Measurements from ENCODE around the gene INMT.
A peak's percentile ranks its signal among the peaks of the same experiment; 100 is the strongest.

INMT gene

DNA sequence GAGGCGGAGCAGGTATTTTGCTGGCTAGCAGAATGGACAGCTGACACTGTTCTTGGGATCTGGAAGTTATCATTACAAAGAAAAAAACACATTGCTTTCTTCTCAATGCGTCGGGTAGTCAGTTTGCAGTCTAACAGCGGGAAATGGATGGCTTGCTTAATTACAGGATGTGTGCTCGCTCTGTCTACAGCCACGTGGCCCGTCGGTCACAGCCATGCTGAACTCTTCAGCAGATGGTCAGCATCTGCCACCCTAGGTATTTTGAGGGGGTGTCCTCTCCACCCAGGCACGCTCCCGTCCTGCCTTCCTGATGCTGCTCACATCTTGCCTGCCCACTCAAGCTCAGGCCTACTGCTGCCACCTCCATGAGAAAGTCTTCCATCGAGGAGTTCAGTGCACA, 20.4 kb upstream of the INMT start:
- in situ Hi-C loops (cut with HindIII; ENCODE audit: low pct_unique_long_range_greater_than_20kb, low sequenced_read_pairs): no loop called here
- no peak for DNase-seq (ENCODE audit: low read depth in 1 of 2, low spot score in 1 of 2)

DNA sequence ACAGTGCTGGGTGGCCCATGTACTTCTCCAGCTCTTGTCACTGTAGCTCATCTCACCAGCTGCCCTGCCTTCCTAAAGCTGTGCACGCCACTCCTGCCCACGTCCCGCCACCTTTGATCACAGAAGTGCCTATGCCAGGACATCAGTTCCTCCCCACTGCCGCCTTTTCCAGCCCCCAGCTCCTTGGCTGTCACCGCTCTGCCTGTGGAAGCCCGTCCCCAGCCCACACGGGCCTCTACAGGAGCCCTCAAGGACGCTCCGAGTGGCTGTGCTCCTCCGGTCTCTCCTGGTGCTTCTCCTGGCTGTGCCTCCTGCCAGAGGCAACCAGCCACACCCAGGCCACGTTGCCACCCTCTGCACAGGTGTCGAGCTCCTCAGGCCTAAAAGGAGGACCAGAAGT, 19.3 kb upstream of the INMT start:
- no peak for TF ChIP-seq JUND (IDR thresholded peaks at IDR 0.05; ENCODE audit: low read depth)
- in situ Hi-C loops (cut with HindIII; ENCODE audit: low pct_unique_long_range_greater_than_20kb, low sequenced_read_pairs): no loop called here
- no peak for DNase-seq (ENCODE audit: low read depth in 1 of 2, low spot score in 1 of 2)

More for the DNA sequence above, 20.4 kb upstream of the INMT start:
- TF ChIP-seq JUND (IDR thresholded peaks at IDR 0.05; ENCODE audit: low read depth): no peak

DNA sequence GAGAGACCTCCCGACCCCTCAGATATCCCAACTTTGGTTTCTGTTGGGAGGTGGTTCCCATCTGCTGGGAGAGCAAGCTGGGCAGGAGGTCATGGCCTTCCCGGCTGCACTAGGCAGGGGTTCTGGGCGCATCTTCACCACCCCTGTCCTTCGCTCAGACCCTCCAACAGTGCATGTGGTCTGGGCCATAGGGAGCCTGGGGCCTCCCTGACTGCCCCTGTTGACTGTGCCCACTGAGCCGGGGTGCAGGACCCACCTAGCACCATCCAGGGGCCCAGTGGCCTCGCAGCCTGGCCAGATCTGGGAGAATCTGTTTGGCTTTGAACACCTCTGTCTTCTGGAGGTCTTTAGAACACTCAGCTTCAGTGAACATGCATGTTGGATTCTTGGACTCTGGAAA, 18.7 kb upstream of the INMT start:
- TF ChIP-seq JUND (IDR thresholded peaks at IDR 0.05; ENCODE audit: low read depth): no peak
- in situ Hi-C loops (cut with HindIII; ENCODE audit: low pct_unique_long_range_greater_than_20kb, low sequenced_read_pairs): no loop called here
- DNase-seq (ENCODE audit: low read depth in 1 of 2, low spot score in 1 of 2): no peak

DNA sequence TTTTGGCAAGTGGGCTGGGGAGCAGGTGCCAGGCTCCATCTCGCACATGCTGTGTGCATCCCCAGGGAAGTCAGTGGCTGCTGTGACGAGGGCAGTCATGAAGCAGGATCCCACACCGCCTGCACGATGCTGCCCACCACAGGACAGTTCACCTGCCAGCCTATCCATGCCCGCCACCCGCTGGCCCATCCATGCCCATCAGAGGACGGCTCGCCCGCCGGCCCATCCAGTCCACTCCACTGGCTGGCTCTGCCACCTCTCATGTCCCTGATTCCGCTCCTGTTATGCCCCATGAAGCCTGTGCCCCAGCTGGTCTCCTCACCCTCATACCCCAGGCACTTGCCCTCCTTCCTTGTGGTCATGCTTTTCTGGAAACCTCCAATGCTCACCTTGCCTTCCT, 18.2 kb upstream of the INMT start:
- in situ Hi-C loops (cut with HindIII; ENCODE audit: low pct_unique_long_range_greater_than_20kb, low sequenced_read_pairs): no loop called here
- TF ChIP-seq JUND (IDR thresholded peaks at IDR 0.05; ENCODE audit: low read depth): no peak
- DNase-seq (ENCODE audit: low read depth in 1 of 2, low spot score in 1 of 2): no peak

DNA sequence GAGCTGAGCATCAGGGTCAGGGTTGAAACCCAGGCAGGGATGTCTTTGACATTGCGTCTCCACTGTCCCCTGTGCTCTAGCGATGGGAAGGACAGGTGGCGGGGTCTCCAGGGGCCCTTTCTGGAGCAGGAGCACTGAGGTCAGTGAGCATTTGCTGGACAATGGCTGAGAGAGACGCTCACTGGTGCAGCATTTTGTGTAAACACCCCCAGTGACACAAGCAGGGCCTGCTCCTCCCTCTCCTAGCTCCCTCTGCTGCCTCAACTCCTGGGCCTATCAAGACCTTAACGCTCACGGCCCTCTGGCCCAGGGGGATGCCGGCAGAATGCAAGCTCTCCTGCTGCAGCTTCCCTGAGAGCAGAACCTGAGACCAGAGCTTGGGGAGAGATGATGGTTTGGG, 17.4 kb upstream of the INMT start:
- no peak for DNase-seq (ENCODE audit: low read depth in 1 of 2, low spot score in 1 of 2)
- in situ Hi-C loops (cut with HindIII; ENCODE audit: low pct_unique_long_range_greater_than_20kb, low sequenced_read_pairs): no loop called here
- no peak for TF ChIP-seq JUND (IDR thresholded peaks at IDR 0.05; ENCODE audit: low read depth)

DNA sequence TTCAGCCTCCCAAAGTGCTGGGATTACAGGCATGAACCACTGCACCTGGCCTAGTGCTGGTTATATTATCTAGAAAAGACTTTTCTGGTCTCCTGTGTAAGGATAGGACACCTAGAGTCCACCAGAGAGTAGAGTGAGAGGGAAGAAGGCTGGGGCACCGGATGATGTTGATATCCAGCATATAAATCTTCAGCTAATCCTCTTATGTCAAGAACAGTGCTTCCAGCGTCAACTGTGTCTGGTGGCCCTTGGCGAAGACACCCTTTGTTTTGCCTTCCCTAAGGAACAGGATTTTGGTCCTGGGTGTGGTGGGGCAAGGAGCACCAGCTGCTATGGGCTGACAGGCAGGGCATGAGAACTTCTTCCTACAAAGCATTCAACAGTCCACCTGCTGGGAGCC, 16.3 kb upstream of the INMT start:
- no peak for TF ChIP-seq JUND (IDR thresholded peaks at IDR 0.05; ENCODE audit: low read depth)
- DNase-seq (ENCODE audit: low read depth in 1 of 2, low spot score in 1 of 2): no peak
- in situ Hi-C loops (cut with HindIII; ENCODE audit: low pct_unique_long_range_greater_than_20kb, low sequenced_read_pairs): no loop called here

DNA sequence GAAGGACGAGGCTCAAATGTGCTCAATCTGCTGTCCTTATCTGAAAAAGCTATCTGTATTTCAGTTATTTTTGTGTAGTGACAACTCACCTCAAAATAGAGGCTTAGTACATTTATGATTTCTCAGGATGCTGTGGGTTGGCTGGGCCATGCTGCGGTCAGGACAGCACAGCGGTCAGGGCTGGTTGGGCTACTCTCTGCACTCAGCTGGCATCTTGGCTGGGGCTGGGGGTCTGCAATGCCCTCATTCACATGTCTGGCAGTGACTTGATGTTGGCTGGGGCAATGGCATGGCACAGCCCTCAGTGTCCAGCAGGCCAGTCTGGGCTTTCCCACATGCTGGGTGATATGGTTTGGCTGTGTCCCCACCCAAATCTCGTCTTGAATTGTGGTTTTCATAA, 15.6 kb upstream of the INMT start:
- in situ Hi-C loops (cut with HindIII; ENCODE audit: low pct_unique_long_range_greater_than_20kb, low sequenced_read_pairs): no loop called here
- no peak for DNase-seq (ENCODE audit: low read depth in 1 of 2, low spot score in 1 of 2)

DNA sequence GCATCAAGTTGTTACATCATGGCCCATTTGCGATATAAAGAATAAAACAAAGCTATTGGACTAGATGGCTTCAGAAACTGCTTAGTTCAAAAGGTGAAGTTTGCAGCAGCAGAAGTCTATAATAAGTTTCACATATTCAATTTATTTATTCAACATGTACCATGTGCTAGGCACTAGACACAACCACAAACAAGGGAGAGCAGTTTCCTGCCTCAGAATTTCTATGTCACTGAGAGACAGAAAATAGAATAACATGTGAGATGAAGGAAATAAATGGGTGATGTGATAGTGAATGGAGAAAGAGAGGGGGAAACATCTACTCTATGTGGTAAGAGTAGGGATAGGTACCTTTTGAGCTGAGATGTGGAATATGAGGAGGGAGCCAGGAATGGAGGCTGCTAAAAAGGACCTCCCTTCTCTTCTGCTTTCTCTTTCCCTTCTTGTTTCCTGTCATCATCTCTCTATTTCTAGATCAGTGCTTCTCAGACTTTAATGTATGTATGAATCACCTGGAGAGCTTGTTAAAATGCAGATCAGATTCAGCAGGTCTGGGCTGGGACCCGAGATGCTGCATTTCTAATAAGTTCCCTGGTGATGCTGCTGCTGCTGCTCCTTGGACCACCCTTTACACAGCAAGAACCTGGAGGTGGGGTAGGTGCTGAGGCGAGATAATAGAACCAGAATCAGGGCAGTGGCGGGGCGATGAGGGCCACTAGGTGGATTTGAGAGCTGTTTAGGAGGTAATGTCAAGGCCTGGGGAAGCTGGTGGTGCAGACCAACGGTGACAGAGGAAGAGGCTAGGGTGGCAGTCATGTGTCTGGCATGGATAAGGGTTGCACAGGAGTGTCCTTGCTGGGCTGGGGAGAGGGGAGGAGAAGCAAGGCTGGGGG, 13.7 kb upstream of the INMT start:
- DNase-seq (ENCODE audit: low read depth in 1 of 2, low spot score in 1 of 2): no peak
- in situ Hi-C loops (cut with HindIII; ENCODE audit: low pct_unique_long_range_greater_than_20kb, low sequenced_read_pairs): no loop called here
- TF ChIP-seq JUND (IDR thresholded peaks at IDR 0.05; ENCODE audit: low read depth): no peak

More for the DNA sequence above, 15.6 kb upstream of the INMT start:
- no peak for TF ChIP-seq JUND (IDR thresholded peaks at IDR 0.05; ENCODE audit: low read depth)

DNA sequence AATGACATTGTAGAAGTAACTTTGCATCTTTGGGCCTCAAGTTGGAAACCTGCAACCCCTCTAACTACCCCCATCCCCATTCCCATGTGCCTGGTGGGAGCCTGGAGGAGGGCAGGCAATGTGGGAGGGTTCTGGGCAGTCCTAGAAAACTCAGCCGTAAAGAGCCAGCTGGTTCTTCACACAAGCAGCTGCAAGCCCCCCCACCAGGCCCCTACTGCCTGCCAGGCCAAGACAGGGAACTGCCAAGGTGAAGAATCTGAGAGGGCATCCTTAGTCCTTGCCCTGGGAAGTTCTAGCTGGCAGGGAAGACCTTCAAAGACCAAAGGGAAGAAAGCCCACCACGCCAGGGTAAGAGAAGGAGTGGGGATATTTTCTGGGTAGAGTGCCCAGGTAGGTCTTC, 12.2 kb upstream of the INMT start:
- in situ Hi-C loops (cut with HindIII; ENCODE audit: low pct_unique_long_range_greater_than_20kb, low sequenced_read_pairs): no loop called here
- TF ChIP-seq JUND (IDR thresholded peaks at IDR 0.05; ENCODE audit: low read depth): no peak
- no peak for DNase-seq (ENCODE audit: low read depth in 1 of 2, low spot score in 1 of 2)

DNA sequence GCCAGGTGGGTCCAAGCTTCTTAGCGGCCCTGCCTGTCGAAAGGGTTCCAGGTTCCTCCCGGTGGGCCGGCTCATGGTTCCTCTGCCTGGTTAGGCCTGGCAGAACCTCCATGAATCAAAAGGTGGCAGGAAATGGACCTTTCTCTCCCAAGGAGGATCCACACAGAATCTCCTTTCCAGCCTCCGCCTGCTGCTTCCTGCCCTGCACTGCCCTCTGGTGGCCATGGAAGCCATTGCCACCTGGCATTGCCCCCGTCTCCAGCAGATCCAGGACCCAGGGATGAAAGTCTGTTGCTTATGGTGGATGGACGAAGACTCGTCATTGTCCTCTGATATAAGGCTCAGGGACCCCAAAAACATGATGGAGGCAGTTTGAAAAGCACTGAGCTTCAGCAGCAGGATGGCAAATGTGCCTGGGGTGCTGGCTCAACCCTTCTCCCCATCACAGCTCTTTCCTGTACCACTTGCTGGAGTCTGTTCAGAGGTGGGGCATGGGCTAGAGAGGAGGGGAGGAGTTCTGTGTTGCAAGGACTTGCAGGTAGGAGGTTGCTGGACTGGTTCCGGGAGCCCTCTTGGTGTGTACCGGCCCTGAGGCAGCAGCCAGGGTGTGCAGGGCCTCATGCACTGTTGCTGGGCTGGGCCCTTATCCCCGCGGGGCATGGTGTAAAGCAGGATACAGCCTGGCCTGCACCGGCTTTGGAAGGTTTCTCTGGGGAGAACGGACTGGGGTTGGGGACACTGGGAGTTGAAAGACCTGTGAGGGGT, 11.3 kb upstream of the INMT start:
- no peak for TF ChIP-seq JUND (IDR thresholded peaks at IDR 0.05; ENCODE audit: low read depth)
- in situ Hi-C loops (cut with HindIII; ENCODE audit: low pct_unique_long_range_greater_than_20kb, low sequenced_read_pairs): no loop called here
- DNase-seq (ENCODE audit: low read depth in 1 of 2, low spot score in 1 of 2): peak; percentile 84 to 95

DNA sequence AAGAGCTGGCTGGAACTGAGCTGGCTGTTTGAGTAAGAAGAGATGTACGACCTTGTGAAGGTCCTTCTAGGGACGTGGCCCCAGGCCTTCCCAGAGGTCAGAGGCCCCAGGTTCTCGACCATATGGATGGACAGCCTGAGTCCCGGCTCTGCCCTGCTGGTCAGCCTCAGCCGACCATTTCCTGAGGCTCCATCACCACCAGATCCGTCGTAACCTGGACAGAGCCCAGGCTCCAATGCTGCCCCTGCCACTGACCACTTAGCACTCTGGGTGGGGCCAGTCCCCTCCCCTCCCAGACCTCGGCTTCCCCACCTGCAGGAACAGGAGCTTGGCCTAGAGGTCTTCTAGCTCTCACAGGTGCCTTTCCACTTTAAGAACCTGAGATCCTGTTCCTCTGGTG, 10.6 kb upstream of the INMT start:
- no peak for TF ChIP-seq JUND (IDR thresholded peaks at IDR 0.05; ENCODE audit: low read depth)
- in situ Hi-C loops (cut with HindIII; ENCODE audit: low pct_unique_long_range_greater_than_20kb, low sequenced_read_pairs): no loop called here
- no peak for DNase-seq (ENCODE audit: low read depth in 1 of 2, low spot score in 1 of 2)

DNA sequence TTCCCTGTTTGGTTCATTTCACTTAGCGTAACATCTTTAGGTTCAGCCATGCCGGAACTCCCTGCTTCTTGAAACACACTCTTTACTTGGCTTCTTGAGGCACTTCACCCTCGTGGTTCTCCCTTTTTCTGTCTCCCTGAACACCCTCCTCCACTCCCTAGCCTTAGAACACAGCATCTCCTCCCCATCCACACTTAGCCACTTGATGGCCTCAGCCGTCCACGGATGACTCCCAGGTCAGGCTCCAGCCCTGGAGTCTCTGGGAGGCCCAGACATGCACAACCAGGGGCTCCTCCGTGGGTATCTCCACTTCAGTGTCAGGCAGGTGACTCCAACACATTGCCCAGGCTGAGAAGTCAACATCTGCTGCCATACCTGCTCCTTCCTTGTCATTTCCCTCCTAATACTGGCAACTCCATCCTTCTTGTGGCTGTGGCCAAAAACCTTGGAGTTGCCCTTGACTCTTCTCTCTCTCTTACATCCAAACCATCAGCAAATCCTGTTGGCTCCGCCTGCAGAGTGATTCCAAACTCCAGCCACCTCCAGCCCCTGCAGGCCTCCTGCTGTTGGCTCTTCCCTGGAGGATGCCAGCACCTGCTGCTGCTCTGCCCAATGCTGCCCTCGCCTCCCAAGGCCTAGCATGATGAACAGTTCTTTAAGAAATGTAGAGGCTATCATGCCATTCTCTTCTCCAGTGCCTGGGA, 8.4 kb upstream of the INMT start:
- no peak for TF ChIP-seq JUND (IDR thresholded peaks at IDR 0.05; ENCODE audit: low read depth)
- in situ Hi-C loops (cut with HindIII; ENCODE audit: low pct_unique_long_range_greater_than_20kb, low sequenced_read_pairs): no loop called here
- DNase-seq (ENCODE audit: low read depth in 1 of 2, low spot score in 1 of 2): peak; percentile 46 to 64

DNA sequence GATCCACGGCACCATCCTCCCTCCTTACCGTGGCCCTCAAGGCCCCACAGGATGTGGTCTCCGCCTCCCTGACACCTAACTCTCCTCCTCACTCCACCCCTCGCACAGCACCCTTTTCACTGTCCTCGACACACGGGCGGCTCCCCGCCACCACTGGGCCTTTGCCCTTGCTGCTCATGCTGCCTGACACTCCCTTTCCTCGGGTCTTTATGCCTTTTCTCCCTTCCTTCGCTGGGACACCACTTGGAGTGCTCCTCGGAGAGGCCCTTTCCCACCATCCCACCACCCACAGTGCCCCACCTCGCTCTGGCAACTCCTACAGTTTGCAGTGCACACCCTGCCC, 7.9 kb upstream of the INMT start:
- in situ Hi-C loops (cut with HindIII; ENCODE audit: low pct_unique_long_range_greater_than_20kb, low sequenced_read_pairs): no loop called here
- DNase-seq (ENCODE audit: low read depth in 1 of 2, low spot score in 1 of 2): no peak
- TF ChIP-seq JUND (IDR thresholded peaks at IDR 0.05; ENCODE audit: low read depth): no peak

Measured in T47D (cell line).